Liver (tissue), 9 donors: ENCODE measurements around the gene CAST. TPM values are rescaled to one million over a fixed set of nuclear protein-coding genes. Genes with fewer than 3 reads are reported as not detected.

Experiments
- DNase-seq: peaks from one replicate; pipeline ENCODE4 v3.0.0-alpha.2; 2017; ENCODE audit warnings: low spot score
- H3K27ac ChIP-seq, 2 donors: one replicate each; pipeline ENCODE4 v1.7.0; 2013; ENCODE audit warnings: inconsistent platforms in 2 of 2, low read length in 2 of 2, control low read depth in 1 of 2, low read depth in 1 of 2, mild to moderate bottlenecking in 1 of 2
- H3K27me3 ChIP-seq, 4 donors: one replicate each; pipeline versions ENCODE4 v1.6.1 to v1.7.0; 2013; ENCODE audit warnings: low read length in 3 of 4, inconsistent platforms in 1 of 4, mild to moderate bottlenecking in 1 of 4, moderate library complexity in 1 of 4; ENCODE audit not compliant: control insufficient read depth in 4 of 4, insufficient read depth in 4 of 4
- H3K36me3 ChIP-seq, 4 donors: one replicate each; pipeline versions ENCODE4 v1.6.1 to v1.7.0; 2013; ENCODE audit warnings: low read length in 3 of 4, mild to moderate bottlenecking in 3 of 4, low read depth in 1 of 4, moderate library complexity in 1 of 4; ENCODE audit not compliant: control insufficient read depth in 4 of 4, insufficient read depth in 3 of 4
- H3K4me1 ChIP-seq, 4 donors: one replicate each; pipeline versions ENCODE4 v1.6.1 to v1.7.0; 2013; ENCODE audit warnings: low read length in 3 of 4, mild to moderate bottlenecking in 3 of 4, moderate library complexity in 1 of 4; ENCODE audit not compliant: control insufficient read depth in 4 of 4, insufficient read depth in 4 of 4
- H3K4me3 ChIP-seq, 3 donors: one replicate each; pipeline versions ENCODE4 v1.6.1 to v1.7.0; 2013; ENCODE audit warnings: low read length in 3 of 3, control low read depth in 1 of 3, low read depth in 1 of 3, mild to moderate bottlenecking in 1 of 3
- H3K9ac ChIP-seq, 2 donors: one replicate each; pipeline ENCODE4 v1.7.0; 2013; ENCODE audit warnings: low read length in 2 of 2, mild to moderate bottlenecking in 2 of 2, moderate library complexity in 2 of 2, control low read depth in 1 of 2, low read depth in 1 of 2
- H3K9me3 ChIP-seq, 4 donors: one replicate each; pipeline versions ENCODE4 v1.6.1 to v1.7.0; 2013; ENCODE audit warnings: low read length in 3 of 4; ENCODE audit not compliant: control insufficient read depth in 4 of 4
- ATF3 ChIP-seq: IDR thresholded peaks from 2 replicates; pipeline ENCODE4 v1.6.1; 2016; ENCODE audit warnings: antibody characterized with exemption
- CTCF ChIP-seq: fragments of 150-350 bp; IDR thresholded peaks from 2 replicates; pipeline ENCODE4 v1.5.1; 2017; ENCODE audit warnings: improper control_type of control experiment, low read depth, low read length; ENCODE audit not compliant: missing input control
- EGR1 ChIP-seq, 2 donors: IDR thresholded peaks; 2 replicates each; pipeline ENCODE4 v1.6.1; 2016 to 2018; ENCODE audit warnings: antibody characterized with exemption in 2 of 2, low read depth in 2 of 2
- FOXA1 ChIP-seq: IDR thresholded peaks from 2 replicates; pipeline ENCODE4 v1.6.1; 2016; ENCODE audit warnings: antibody characterized with exemption
- FOXA2 ChIP-seq: IDR thresholded peaks from 2 replicates; pipeline ENCODE4 v1.6.1; 2016; ENCODE audit warnings: antibody characterized with exemption
- GABPA ChIP-seq, 2 donors: IDR thresholded peaks in 1 of 2; conservative IDR thresholded peaks in 1 of 2; 2 replicates each; pipeline ENCODE4 v1.6.1; 2016; ENCODE audit warnings: antibody characterized with exemption in 2 of 2, mild to moderate bottlenecking in 1 of 2, moderate library complexity in 1 of 2
- HNF4A ChIP-seq, 2 donors: conservative IDR thresholded peaks; 2 replicates each; pipeline ENCODE4 v1.6.1; 2016; ENCODE audit warnings: antibody characterized with exemption in 2 of 2, mild to moderate bottlenecking in 2 of 2
- HNF4G ChIP-seq: IDR thresholded peaks from 2 replicates; pipeline ENCODE4 v1.6.1; 2016; ENCODE audit warnings: antibody characterized with exemption
- JUND ChIP-seq, 2 donors: IDR thresholded peaks; 2 replicates each; pipeline ENCODE4 v1.6.1; 2016; ENCODE audit warnings: antibody characterized with exemption in 2 of 2
- MAX ChIP-seq: IDR thresholded peaks from 2 replicates; pipeline ENCODE4 v1.6.1; 2016; ENCODE audit warnings: antibody characterized with exemption
- NR2F2 ChIP-seq: IDR thresholded peaks from 2 replicates; pipeline ENCODE4 v1.6.1; 2016; ENCODE audit warnings: antibody characterized with exemption
- RAD21 ChIP-seq, 2 donors: IDR thresholded peaks; 2 replicates each; pipeline ENCODE4 v1.6.1; 2016; ENCODE audit warnings: antibody characterized with exemption in 2 of 2, mild to moderate bottlenecking in 2 of 2
- RXRA ChIP-seq, 2 donors: IDR thresholded peaks; 2 replicates each; pipeline ENCODE4 v1.6.1; 2017 to 2018; ENCODE audit warnings: antibody characterized with exemption in 2 of 2, mild to moderate bottlenecking in 1 of 2
- SP1 ChIP-seq: IDR thresholded peaks from 2 replicates; pipeline ENCODE4 v1.6.1; 2018; ENCODE audit warnings: antibody characterized with exemption, mild to moderate bottlenecking
- YY1 ChIP-seq: IDR thresholded peaks from 2 replicates; pipeline ENCODE4 v1.6.1; 2016; ENCODE audit warnings: antibody characterized with exemption, mild to moderate bottlenecking
- ZBTB33 ChIP-seq: IDR thresholded peaks from 2 replicates; pipeline ENCODE4 v1.6.1; 2016; ENCODE audit warnings: antibody characterized with exemption
- WGBS: extraction: QIAGEN DNeasy Blood & Tissue Kit; methylation state at CpG from one replicate; pipeline ENCODE4 v1.1.7; 2013; 5-methylcytosine and 5-hydroxymethylcytosine counted together
- polyA plus RNA-seq, 2 donors: library from polyadenylated mRNA; stranded (reverse) in 1 of 2; unstranded in 1 of 2; fragments of 200-250 nt in 1 of 2; fragments of >200 nt in 1 of 2; fragmentation: Nextera tagmentation in 1 of 2; extraction: Ambion mirVana in 1 of 2; gene quantifications; one replicate each; pipeline versions ENCODE4 v1.2.1 to v1.2.3, GENCODE V29; 2013 to 2015
- total RNA-seq, 2 donors: library from RNA; depleted of rRNA; stranded (reverse); fragments of >200 nt; gene quantifications; one replicate each; pipeline ENCODE4 v1.2.3, GENCODE V29; 2014
- donor health status: healthy.
- donor health status: healthy.
- donor health status: healthy.
- donor health status: healthy.
- donor health status: healthy.

Gene CAST
- total and polyA plus RNA-seq, 4 donors: 43.3 to 126 (median 81.0) TPM

GRCh38 chr5:96624596-96624995, 37.6 kb upstream of the CAST start:
- no peak overlapping the region for H3K27ac ChIP-seq
- no peak overlapping the region for H3K9ac ChIP-seq
- H3K9me3 ChIP-seq: no peaks in the 10 kb centered on the region
- H3K4me3 ChIP-seq: no peak overlapping the region
- 84% methylated on average over 3 of the region's 3 CpGs for WGBS
- no peak for TF ChIP-seq ATF3
- no peak for TF ChIP-seq ZBTB33
- no peak for TF ChIP-seq HNF4A (conservative IDR thresholded peaks at IDR 0.05)
- TF ChIP-seq FOXA1: no peak
- TF ChIP-seq MAX: no peak
- TF ChIP-seq SP1: no peak
- TF ChIP-seq GABPA (IDR thresholded peaks at IDR 0.05 in 1 of 2, conservative IDR thresholded peaks at IDR 0.05 in 1 of 2): no peak
- no peaks in the 10 kb centered on the region for H3K36me3 ChIP-seq
- no peak for DNase-seq
- H3K4me1 ChIP-seq: peaks cover 0 to 4% (median 0%) of the 10 kb centered on the region in 4 donors
- H3K27me3 ChIP-seq: no peaks in the 10 kb centered on the region

GRCh38 chr5:96625365-96625764, 36.8 kb upstream of the CAST start:
- H3K9me3 ChIP-seq: no peaks in the 10 kb centered on the region
- no peaks in the 10 kb centered on the region for H3K36me3 ChIP-seq
- no peak overlapping the region for H3K4me3 ChIP-seq
- peaks cover 0 to 4% (median 0%) of the 10 kb centered on the region in 4 donors for H3K4me1 ChIP-seq
- H3K9ac ChIP-seq: no peak overlapping the region
- no peak for TF ChIP-seq JUND (IDR thresholded peaks at IDR 0.05)
- no peak for TF ChIP-seq EGR1 (IDR thresholded peaks at IDR 0.05; ENCODE audit: low read depth in 2 of 2)
- no peak for TF ChIP-seq CTCF
- no peak for TF ChIP-seq HNF4A (conservative IDR thresholded peaks at IDR 0.05)
- TF ChIP-seq RXRA (IDR thresholded peaks at IDR 0.05): no peak
- no peak for TF ChIP-seq FOXA2
- no peak for TF ChIP-seq FOXA1
- no peak for TF ChIP-seq NR2F2
- TF ChIP-seq HNF4G: no peak
- TF ChIP-seq ZBTB33: no peak
- TF ChIP-seq RAD21 (IDR thresholded peaks at IDR 0.05): no peak
- TF ChIP-seq MAX: no peak
- TF ChIP-seq YY1: no peak
- H3K27me3 ChIP-seq: no peaks in the 10 kb centered on the region
- no peak overlapping the region for H3K27ac ChIP-seq
- WGBS: 93% methylated on average over 2 of the region's 2 CpGs
- no peak for DNase-seq
